IMR-90 (cell line): ENCODE results near the gene ARFGAP2. TPM values are rescaled to one million over a fixed set of nuclear protein-coding genes. Genes with fewer than 3 reads are reported as not detected.

Experiments used
- ATAC-seq: fragments of 200-7000 bp; cut with Tn5 transposase; 2 replicates; pipeline ENCODE4 v1.9.1; 2020; ENCODE audit warnings: low read depth, mild to moderate bottlenecking, moderate library complexity
- BruUV-seq: library from RNA; stranded (reverse); fragments of 400-500 nt; replicated peaks from 2 replicates; lab custom pipeline; 2021; lab: Mats Ljungman, UMichigan
- CTCF ChIA-PET: fragments of 300-600 bp; formaldehyde crosslinking; extraction: SDS; loops from one replicate; lab custom pipeline; 2021; ENCODE audit warnings: antibody characterized with exemption; lab: Yijun Ruan, JAX
- POLR2A ChIA-PET: fragments of 300-600 bp; sonication (Branson Sonifier 250); formaldehyde crosslinking; loops from one replicate; lab custom pipeline; 2022; ENCODE audit warnings: antibody characterized with exemption; ENCODE audit not compliant: unreplicated experiment; lab: Charles Lee
- DNase-seq: peaks from one replicate; pipeline ENCODE4 v3.0.0; 2013
- H2AFZ ChIP-seq: replicated peaks from 2 replicates; pipeline ENCODE3; 2013; ENCODE audit warnings: low read length, mild to moderate bottlenecking; ENCODE audit not compliant: poor library complexity
- H2AK5ac ChIP-seq: 2 replicates; pipeline ENCODE4 v1.6.1; 2013; ENCODE audit warnings: low read depth, low read length, inconsistent platforms
- H2AK9ac ChIP-seq: replicated peaks from 2 replicates; pipeline ENCODE3; 2013; ENCODE audit warnings: mild to moderate bottlenecking, low read depth, low read length, moderate library complexity; ENCODE audit not compliant: poor library complexity
- H2BK120ac ChIP-seq: 2 replicates; pipeline ENCODE4 v1.6.1; 2013; ENCODE audit warnings: low read depth, low read length, inconsistent platforms
- H2BK15ac ChIP-seq: 3 replicates; pipeline ENCODE4 v1.6.1; 2013; ENCODE audit warnings: low read depth, low read length, inconsistent platforms
- H2BK20ac ChIP-seq: 2 replicates; pipeline ENCODE4 v1.6.1; 2013; ENCODE audit warnings: low read depth, mild to moderate bottlenecking, inconsistent platforms, low read length, moderate library complexity
- H2BK5ac ChIP-seq: 2 replicates; pipeline ENCODE4 v1.6.1; 2013; ENCODE audit warnings: mild to moderate bottlenecking, low read depth, low read length, inconsistent platforms; ENCODE audit not compliant: poor library complexity, severe bottlenecking
- H3K14ac ChIP-seq: replicated peaks from 2 replicates; pipeline ENCODE4 v1.6.1; 2013; ENCODE audit warnings: low read depth, low read length, inconsistent platforms
- H3K18ac ChIP-seq: 2 replicates; pipeline ENCODE4 v1.6.1; 2013; ENCODE audit warnings: low read depth, low read length, control low read depth
- H3K23ac ChIP-seq: 2 replicates; pipeline ENCODE4 v1.6.1; 2013; ENCODE audit warnings: low read depth, low read length, inconsistent platforms
- H3K27ac ChIP-seq: 2 replicates; pipeline ENCODE4 v1.5.1; 2013; ENCODE audit warnings: mild to moderate bottlenecking, control low read depth, low read length; ENCODE audit not compliant: insufficient read depth
- H3K27me3 ChIP-seq: 2 replicates; pipeline ENCODE4 v1.6.1; 2013; ENCODE audit warnings: low read length; ENCODE audit not compliant: control insufficient read depth, insufficient read depth
- H3K36me3 ChIP-seq: 2 replicates; pipeline ENCODE4 v1.6.1; 2013; ENCODE audit warnings: low read length, mixed read lengths; ENCODE audit not compliant: control insufficient read depth, insufficient read depth
- H3K4ac ChIP-seq: 2 replicates; pipeline ENCODE4 v1.6.1; 2013; ENCODE audit warnings: low read depth, low read length, inconsistent platforms
- H3K4me1 ChIP-seq: 2 replicates; pipeline ENCODE4 v1.6.1; 2013; ENCODE audit warnings: low read length, mixed read lengths; ENCODE audit not compliant: control insufficient read depth, insufficient read depth
- H3K4me2 ChIP-seq: 2 replicates; pipeline ENCODE4 v1.6.1; 2013; ENCODE audit warnings: low read depth, mild to moderate bottlenecking, control low read depth, low read length, moderate library complexity
- H3K4me3 ChIP-seq: 2 replicates; pipeline ENCODE4 v1.5.1; 2013; ENCODE audit warnings: low read depth, mild to moderate bottlenecking, control low read depth, low read length, moderate library complexity; ENCODE audit not compliant: insufficient read depth
- H3K56ac ChIP-seq: 2 replicates; pipeline ENCODE4 v1.6.1; 2013; ENCODE audit warnings: low read length, inconsistent platforms; ENCODE audit not compliant: insufficient read depth; ENCODE audit errors: extremely low read depth
- H3K79me1 ChIP-seq, 2 experiments: 2 replicates each; pipeline ENCODE4 v1.6.1; 2013; ENCODE audit warnings: low read length in 2 of 2, inconsistent platforms in 1 of 2, low read depth in 1 of 2
- H3K9ac ChIP-seq: 2 replicates; pipeline ENCODE4 v1.6.1; 2013; ENCODE audit warnings: low read depth, low read length, control low read depth
- H3K9me1 ChIP-seq: 2 replicates; pipeline ENCODE4 v1.6.1; 2013; ENCODE audit warnings: low read length, inconsistent platforms; ENCODE audit not compliant: insufficient read depth
- H3K9me3 ChIP-seq: 2 replicates; pipeline ENCODE4 v1.6.1; 2013; ENCODE audit warnings: low read length; ENCODE audit not compliant: control insufficient read depth, insufficient read depth
- H4K20me1 ChIP-seq: 2 replicates; pipeline ENCODE4 v1.6.1; 2013; ENCODE audit warnings: low read length, inconsistent platforms; ENCODE audit not compliant: insufficient read depth
- H4K5ac ChIP-seq: 2 replicates; pipeline ENCODE4 v1.6.1; 2013; ENCODE audit warnings: mild to moderate bottlenecking, low read depth, low read length, control low read depth
- H4K8ac ChIP-seq, 2 experiments: 2 replicates each; pipeline ENCODE4 v1.6.1; 2013; ENCODE audit warnings: low read depth in 2 of 2, low read length in 2 of 2, control low read depth in 1 of 2, inconsistent platforms in 1 of 2
- H4K91ac ChIP-seq: 2 replicates; pipeline ENCODE4 v1.6.1; 2013; ENCODE audit warnings: low read depth, low read length, inconsistent platforms; ENCODE audit not compliant: insufficient read depth
- CEBPB ChIP-seq: IDR thresholded peaks from 2 replicates; pipeline ENCODE4 v1.6.1; 2012; ENCODE audit warnings: low read depth, low read length, improper control_type of control experiment
- CHD1 ChIP-seq: IDR thresholded peaks from 2 replicates; pipeline ENCODE4 v1.6.1; 2012; ENCODE audit warnings: low read depth, low read length, improper control_type of control experiment
- CTCF ChIP-seq: conservative IDR thresholded peaks from 2 replicates; pipeline ENCODE4 v1.5.1; 2012; ENCODE audit warnings: mild to moderate bottlenecking, low read depth, low read length, improper control_type of control experiment
- FOS ChIP-seq: fragments of 150-350 bp; IDR thresholded peaks from 2 replicates; pipeline ENCODE4 v1.6.1; 2016; ENCODE audit warnings: low read depth, low read length
- MAFK ChIP-seq: IDR thresholded peaks from 2 replicates; pipeline ENCODE4 v1.6.1; 2012; ENCODE audit warnings: low read depth, low read length, improper control_type of control experiment
- MAZ ChIP-seq: IDR thresholded peaks from 2 replicates; pipeline ENCODE4 v1.6.1; 2012; ENCODE audit warnings: low read depth, mild to moderate bottlenecking, low read length, improper control_type of control experiment, moderate library complexity, borderline replicate concordance
- MXI1 ChIP-seq: IDR thresholded peaks from 2 replicates; pipeline ENCODE4 v1.6.1; 2012; ENCODE audit warnings: low read depth, mild to moderate bottlenecking, low read length, moderate library complexity, borderline replicate concordance
- POLR2A ChIP-seq: IDR thresholded peaks from 2 replicates; pipeline ENCODE4 v1.6.1; 2012; ENCODE audit warnings: mild to moderate bottlenecking, low read depth, low read length
- RAD21 ChIP-seq: IDR thresholded peaks from 2 replicates; pipeline ENCODE4 v1.6.1; 2012; ENCODE audit warnings: low read length, improper control_type of control experiment
- RCOR1 ChIP-seq: IDR thresholded peaks from 2 replicates; pipeline ENCODE4 v1.6.1; 2012; ENCODE audit warnings: mild to moderate bottlenecking, low read length, improper control_type of control experiment; ENCODE audit not compliant: insufficient replicate concordance
- RFX5 ChIP-seq: IDR thresholded peaks from 2 replicates; pipeline ENCODE4 v1.8.0; 2012; ENCODE audit warnings: low read depth, mild to moderate bottlenecking, low read length, moderate library complexity
- SMC3 ChIP-seq: fragments of 150-350 bp; IDR thresholded peaks from 2 replicates; pipeline ENCODE4 v1.6.1; 2016; ENCODE audit warnings: low read depth, mild to moderate bottlenecking, antibody characterized with exemption, low read length, moderate library complexity
- WGBS, 2 experiments: methylation state at CpG; one replicate each; pipeline versions ENCODE4 v1.1.5 to v1.1.7; 2013; ENCODE audit warnings: missing lambda C conversion rate in 2 of 2; ENCODE audit not compliant: insufficient read length in 1 of 2; ENCODE audit errors: extremely low coverage in 2 of 2; 5-methylcytosine and 5-hydroxymethylcytosine counted together
- dilution Hi-C: fragments of 300-500 bp; cut with HindIII; formaldehyde crosslinking; loops from one replicate; pipeline ENCODE4 v1.14.3; 2018; ENCODE audit warnings: low sequenced_read_pairs; ENCODE audit not compliant: unreplicated experiment
- in situ Hi-C: fragments of 300-500 bp; cut with MboI; formaldehyde crosslinking; loops from 3 replicates; pipeline ENCODE4 v1.14.3; 2019; ENCODE audit warnings: low sequenced_read_pairs, inconsistent platforms, mixed read lengths
- intact Hi-C: fragments of 100-400 bp; cut with micrococcal nuclease; formaldehyde crosslinking; loops from 2 replicates; pipeline ENCODE4 v1.10.0; 2022
- polyA plus RNA-seq, 3 experiments: library from polyadenylated mRNA; depleted of rRNA; stranded (reverse); fragments of >200 nt; gene quantifications; 2 replicates each; pipeline ENCODE4 v1.2.3, GENCODE V29; 2012; ENCODE audit warnings: low replicate concordance in 1 of 3
- total RNA-seq: library from RNA; depleted of rRNA; stranded (reverse); fragments of >200 nt; gene quantifications from 2 replicates; pipeline ENCODE4 v1.2.3, GENCODE V29; 2012

ARFGAP2 gene
- total and polyA plus RNA-seq, 2 of the 4 experiments (the other 2 are of a cell fraction) = 54.7 to 87.8 TPM

- Histone ChIP-seq H2AK9ac (no peak overlapping the region), H3K18ac (no peak overlapping the region), H2AFZ (no peak overlapping the region), H3K27ac (no peak overlapping the region), H2BK20ac (no peak overlapping the region), H4K8ac (no peak overlapping the region), H3K4me3 (no peak overlapping the region), H4K91ac (no peak overlapping the region), H3K79me1 (no peaks in the 10 kb centered on the region; a peak in 1 of 4 replicates), H3K36me3 (no peaks in the 10 kb centered on the region), H2BK15ac (no peak overlapping the region), H3K9me3 (no peaks in the 10 kb centered on the region), H4K20me1 (no peaks in the 10 kb centered on the region), H3K9me1 (peaks cover 3% of the 10 kb centered on the region; the same call in 1 of the 2 replicates), H3K23ac (no peak overlapping the region), H2BK5ac (no peak overlapping the region), H3K14ac (no peak overlapping the region), H3K4me2 (no peak overlapping the region), H2BK120ac (no peak overlapping the region), H4K5ac (no peak overlapping the region), H3K9ac (no peak overlapping the region), H2AK5ac (no peak overlapping the region), H3K27me3 (no peaks in the 10 kb centered on the region), H3K56ac (no peak overlapping the region), H3K4ac (no peak overlapping the region), H3K4me1 (no peaks in the 10 kb centered on the region)
- BruUV-seq = no TSS peak
- in situ Hi-C loops (no loop called here), dilution Hi-C loops (no loop called here), intact Hi-C loops (no loop called here)
- no peak for ATAC-seq
- no CpG with 5 or more reads among the region's 2 CpGs for WGBS, 2 experiments
- POLR2A ChIA-PET = no interaction called here
- CTCF ChIA-PET = interaction anchor here (0.6 kb wide), 1 partner anchor 22 kb away, joined by 3 read pairs; no protein-coding TSS in a partner anchor
- no peak for DNase-seq
- TF ChIP-seq POLR2A (no peak), MAZ (no peak), RCOR1 (no peak), MAFK (no peak), CHD1 (no peak), RAD21 (no peak), CEBPB (no peak), CTCF (no peak), RFX5 (no peak), SMC3 (no peak), MXI1 (no peak), FOS (no peak)
Observed at GRCh38 chr11:47127213-47127612, 49.5 kb downstream of the ARFGAP2 start.
